T-cell (primary cell): ENCODE data around the gene SMC1B. TPM values are rescaled to one million over a fixed set of nuclear protein-coding genes. Genes with fewer than 3 reads are reported as not detected.
A peak's percentile ranks its signal among the peaks of the same experiment; 100 is the strongest.

ENCODE experiments used
- ATAC-seq, 4 experiments: fragments of 200-7000 bp in 3 of 4; fragments of 150-1000 bp in 1 of 4; cut with Tn5 transposase; replicated peaks in 1 of 4; 1 replicate in 3 of 4; 2 replicates in 1 of 4; pipeline ENCODE4 v1.10.0; 2021; ENCODE audit warnings: moderate library complexity in 3 of 4, mild to moderate bottlenecking in 2 of 4, moderate number of reproducible peaks in 1 of 4
- CTCF ChIA-PET, 2 donors: fragments of 300-600 bp; sonication (Branson Sonifier 250); formaldehyde crosslinking; loops; one replicate each; lab custom pipeline; 2022; ENCODE audit warnings: antibody characterized with exemption in 2 of 2; lab: Charles Lee
- POLR2A ChIA-PET, 2 donors: fragments of 300-600 bp; sonication (Branson Sonifier 250); formaldehyde crosslinking; loops; one replicate each; lab custom pipeline; 2022; ENCODE audit warnings: antibody characterized with exemption in 2 of 2; lab: Charles Lee
- DNase-seq, 35 experiments: peaks; one replicate each; pipeline versions ENCODE4 v3.0.0 to v3.0.0-alpha.2; 2013 to 2023
- H3K27ac ChIP-seq: one replicate; pipeline ENCODE4 v1.5.1; 2013; ENCODE audit warnings: low read length
- H3K27me3 ChIP-seq, 2 experiments: replicated peaks in 1 of 2; 1 replicate in 1 of 2; 2 replicates in 1 of 2; pipeline versions ENCODE4 v1.6.1 to v1.7.0; 2013; ENCODE audit warnings: low read length in 1 of 2, mixed read lengths in 1 of 2; ENCODE audit not compliant: control insufficient read depth in 2 of 2, insufficient read depth in 2 of 2; ENCODE audit errors: extremely low read depth in 1 of 2
- H3K36me3 ChIP-seq, 2 donors: 1 replicate in 1 of 2; 2 replicates in 1 of 2; pipeline versions ENCODE4 v1.6.1 to v1.7.0; 2013; ENCODE audit warnings: low read length in 1 of 2; ENCODE audit not compliant: control insufficient read depth in 2 of 2, insufficient read depth in 1 of 2; ENCODE audit errors: extremely low read depth in 1 of 2
- H3K4me1 ChIP-seq, 2 experiments: 1 replicate in 1 of 2; 2 replicates in 1 of 2; pipeline versions ENCODE4 v1.6.1 to v1.7.0; 2013; ENCODE audit warnings: low read length in 2 of 2, mixed read lengths in 1 of 2; ENCODE audit not compliant: insufficient read depth in 2 of 2, control insufficient read depth in 1 of 2; ENCODE audit errors: extremely low read depth in 1 of 2
- H3K4me3 ChIP-seq, 2 donors: 1 replicate in 1 of 2; 2 replicates in 1 of 2; pipeline versions ENCODE4 v1.5.1 to v1.7.0; 2013; ENCODE audit warnings: mild to moderate bottlenecking in 2 of 2, low read length in 1 of 2, moderate library complexity in 1 of 2; ENCODE audit not compliant: control insufficient read depth in 1 of 2; ENCODE audit errors: extremely low read depth in 1 of 2
- H3K9me3 ChIP-seq: 2 replicates; pipeline ENCODE4 v1.7.0; 2013
- H3K27ac Mint-ChIP-seq, 2 donors: one replicate each; pipeline ENCODE4 v1.8.0; 2020 to 2021; ENCODE audit warnings: mild to moderate bottlenecking in 2 of 2, mixed read lengths in 2 of 2
- H3K27me3 Mint-ChIP-seq, 2 donors: one replicate each; pipeline ENCODE4 v1.8.0; 2021 to 2022; ENCODE audit warnings: mixed read lengths in 2 of 2
- H3K36me3 Mint-ChIP-seq: one replicate; pipeline ENCODE4 v1.8.0; 2021; ENCODE audit warnings: mixed read lengths
- H3K4me1 Mint-ChIP-seq, 3 donors: one replicate each; pipeline ENCODE4 v1.8.0; 2020 to 2022; ENCODE audit warnings: mixed read lengths in 3 of 3, mild to moderate bottlenecking in 1 of 3
- H3K4me3 Mint-ChIP-seq, 3 donors: one replicate each; pipeline ENCODE4 v1.8.0; 2020 to 2022; ENCODE audit warnings: mild to moderate bottlenecking in 3 of 3, mixed read lengths in 3 of 3, moderate library complexity in 3 of 3
- H3K9me3 Mint-ChIP-seq, 3 donors: one replicate each; pipeline ENCODE4 v1.8.0; 2020 to 2022; ENCODE audit warnings: mixed read lengths in 3 of 3
- WGBS: methylation state at CpG from one replicate; pipeline ENCODE4 v1.1.5; 2013; ENCODE audit warnings: missing lambda C conversion rate; ENCODE audit not compliant: insufficient coverage; 5-methylcytosine and 5-hydroxymethylcytosine counted together
- total RNA-seq, 35 experiments: library from RNA in 6 of 35; stranded (reverse) in 6 of 35; fragments of 120-200 nt in 1 of 35; gene quantifications; one replicate each; pipeline versions ENCODE4 v1.2.1 to v1.2.4 and lab custom pipeline; 2013 to 2026

Gene SMC1B
- total RNA-seq, 5 donors from 2014 or later (not counting 1 experiment from before 2014, with no cell fraction given) = 0.06 to 0.12 (median 0.06) TPM; not detected in 2

- Histone ChIP-seq H3K9me3 (no peaks in the 10 kb centered on the region), H3K27me3 (no peaks in the 10 kb centered on the region), H3K36me3 (peaks cover under 1 to 83% of the 10 kb centered on the region in 2 donors), H3K4me3 (no peak overlapping the region), H3K4me1 (peaks cover 9% of the 10 kb centered on the region in 2 experiments), H3K27ac (no peak overlapping the region)
- Mint-ChIP-seq H3K9me3 (no peaks in the 10 kb centered on the region), H3K4me1 (peaks cover 22 to 49% (median 23%) of the 10 kb centered on the region in 3 donors), H3K27me3 (no peaks in the 10 kb centered on the region), H3K4me3 (no peak overlapping the region), H3K36me3 (peaks cover 81% of the 10 kb centered on the region), H3K27ac (no peak overlapping the region)
- no peak for ATAC-seq
- WGBS = 84% methylated on average over 25 of the region's 26 CpGs
- POLR2A ChIA-PET = interaction anchor here in 1 of 2 donors (0.6 to 1.3 kb wide), 3 partner anchors 12 to 50 kb away, joined by 3 to 5 read pairs (median 4); no protein-coding TSS in a partner anchor
- DNase-seq = no peak
- CTCF ChIA-PET = no interaction called here
Observed at GRCh38 chr22:45335021-45335818, 78.2 kb downstream of the SMC1B start.

- peaks cover 19 to 42% (median 22%) of the 10 kb centered on the region in 3 donors for H3K4me1 Mint-ChIP-seq
- Histone ChIP-seq H3K9me3 (no peaks in the 10 kb centered on the region), H3K4me3 (no peak overlapping the region), H3K27ac (no peak overlapping the region), H3K27me3 (no peaks in the 10 kb centered on the region), H3K36me3 (peaks cover 7 to 83% of the 10 kb centered on the region in 2 donors), H3K4me1 (peaks cover 9% of the 10 kb centered on the region in 2 experiments)
- POLR2A ChIA-PET = interaction anchor here in 1 of 2 donors (1.3 kb wide), 1 partner anchor 17 kb away, joined by 4 read pairs; no protein-coding TSS in a partner anchor
- ATAC-seq (no peak), DNase-seq (no peak)
- H3K9me3 Mint-ChIP-seq = no peaks in the 10 kb centered on the region
- H3K4me3 Mint-ChIP-seq = no peak overlapping the region
- no peaks in the 10 kb centered on the region for H3K27me3 Mint-ChIP-seq
- CTCF ChIA-PET = interaction anchor here in 1 of 2 donors (0.8 kb wide), 1 partner anchor 11 kb away, joined by 4 read pairs; no protein-coding TSS in a partner anchor
- H3K27ac Mint-ChIP-seq = peak overlapping the region in 1 of 2 donors; percentile 48
- H3K36me3 Mint-ChIP-seq = peaks cover 77% of the 10 kb centered on the region
- 90% methylated on average over 9 of the region's 9 CpGs for WGBS
Observed at GRCh38 chr22:45334528-45334927, 78.9 kb downstream of the SMC1B start.

GRCh38 chr22:45334068-45334467 is 79.3 kb downstream of the SMC1B start:
- ATAC-seq (no peak), DNase-seq (no peak)
- Mint-ChIP-seq H3K27ac (peak overlapping the region; percentile 48 to 59), H3K4me3 (no peak overlapping the region), H3K9me3 (no peaks in the 10 kb centered on the region), H3K4me1 (peaks cover 19 to 39% (median 22%) of the 10 kb centered on the region in 3 donors), H3K27me3 (no peaks in the 10 kb centered on the region), H3K36me3 (peaks cover 79% of the 10 kb centered on the region)
- no peaks in the 10 kb centered on the region for H3K27me3 ChIP-seq
- H3K36me3 ChIP-seq = peaks cover 7 to 85% of the 10 kb centered on the region in 2 donors
- H3K27ac ChIP-seq = no peak overlapping the region
- H3K4me1 ChIP-seq = peaks cover 9% of the 10 kb centered on the region in 2 experiments
- ChIA-PET CTCF (interaction anchor here in 1 of 2 donors (0.8 kb wide), 1 partner anchor 11 kb away, joined by 4 read pairs; no protein-coding TSS in a partner anchor), POLR2A (interaction anchor here (0.6 to 0.9 kb wide), 3 partner anchors 16 to 461 kb away, joined by 3 to 6 read pairs (median 3); no protein-coding TSS in a partner anchor)
- WGBS = no CpG with 5 or more reads among the region's 5 CpGs
- H3K9me3 ChIP-seq = no peaks in the 10 kb centered on the region
- no peak overlapping the region for H3K4me3 ChIP-seq

- no peaks in the 10 kb centered on the region for H3K27me3 ChIP-seq
- H3K4me1 ChIP-seq = peaks cover 4% of the 10 kb centered on the region in 2 experiments
- no peaks in the 10 kb centered on the region for H3K9me3 ChIP-seq
- Mint-ChIP-seq H3K27me3 (no peaks in the 10 kb centered on the region), H3K9me3 (no peaks in the 10 kb centered on the region), H3K36me3 (peaks cover 74% of the 10 kb centered on the region), H3K4me1 (peaks cover 14 to 26% (median 18%) of the 10 kb centered on the region in 3 donors), H3K4me3 (no peak overlapping the region), H3K27ac (no peak overlapping the region)
- POLR2A ChIA-PET = no interaction called here
- H3K36me3 ChIP-seq = peaks cover 14 to 86% of the 10 kb centered on the region in 2 donors
- H3K27ac ChIP-seq = no peak overlapping the region
- no peak for DNase-seq
- CTCF ChIA-PET = no interaction called here
- ATAC-seq = no peak
- no peak overlapping the region for H3K4me3 ChIP-seq
- 97% methylated on average over 6 of the region's 7 CpGs for WGBS
Observed at GRCh38 chr22:45332001-45332400, 81.4 kb downstream of the SMC1B start.

- H3K4me1 ChIP-seq = peaks cover 1 to 3% of the 10 kb centered on the region in 2 experiments
- ATAC-seq (no peak), DNase-seq (no peak)
- peaks cover 69% of the 10 kb centered on the region for H3K36me3 Mint-ChIP-seq
- H3K4me1 Mint-ChIP-seq = peaks cover 9 to 21% (median 12%) of the 10 kb centered on the region in 3 donors
- H3K27me3 Mint-ChIP-seq = no peaks in the 10 kb centered on the region
- H3K27ac Mint-ChIP-seq = no peak overlapping the region
- H3K9me3 Mint-ChIP-seq = no peaks in the 10 kb centered on the region
- peaks cover 15 to 81% of the 10 kb centered on the region in 2 donors for H3K36me3 ChIP-seq
- ChIA-PET CTCF (no interaction called here), POLR2A (no interaction called here)
- no peaks in the 10 kb centered on the region for H3K9me3 ChIP-seq
- 100% methylated on average over 6 of the region's 9 CpGs for WGBS
- H3K27me3 ChIP-seq = no peaks in the 10 kb centered on the region
- H3K27ac ChIP-seq = no peak overlapping the region
- no peak overlapping the region for H3K4me3 ChIP-seq
- no peak overlapping the region for H3K4me3 Mint-ChIP-seq
Observed at GRCh38 chr22:45331486-45331885, 81.9 kb downstream of the SMC1B start.

GRCh38 chr22:45330548-45330947 is 82.9 kb downstream of the SMC1B start:
- ChIA-PET POLR2A (no interaction called here), CTCF (no interaction called here)
- Mint-ChIP-seq H3K27me3 (no peaks in the 10 kb centered on the region), H3K4me1 (peaks cover 7 to 14% (median 9%) of the 10 kb centered on the region in 3 donors), H3K9me3 (no peaks in the 10 kb centered on the region), H3K36me3 (peaks cover 66% of the 10 kb centered on the region), H3K4me3 (no peak overlapping the region), H3K27ac (no peak overlapping the region)
- Histone ChIP-seq H3K27ac (no peak overlapping the region), H3K4me1 (peaks cover 0 to 3% of the 10 kb centered on the region in 2 experiments), H3K36me3 (peaks cover 17 to 76% of the 10 kb centered on the region in 2 donors), H3K9me3 (no peaks in the 10 kb centered on the region), H3K27me3 (no peaks in the 10 kb centered on the region), H3K4me3 (no peak overlapping the region)
- DNase-seq = no peak
- peak in 1 of 4 experiments; percentile 7 for ATAC-seq
- WGBS = 95% methylated on average over 15 of the region's 19 CpGs
